ENCODE data around the gene MORN4.

MORN4 gene

GRCh38 chr10:97572214-97572989 is 60.9 kb downstream of the MORN4 start, which contains the start of gene ANKRD2:
Gene ANKRD2 (plus strand): TSS chr10:97572779. CDS start chr10:97572789, 10 bp downstream.
- DNase-seq = no peak

DNA sequence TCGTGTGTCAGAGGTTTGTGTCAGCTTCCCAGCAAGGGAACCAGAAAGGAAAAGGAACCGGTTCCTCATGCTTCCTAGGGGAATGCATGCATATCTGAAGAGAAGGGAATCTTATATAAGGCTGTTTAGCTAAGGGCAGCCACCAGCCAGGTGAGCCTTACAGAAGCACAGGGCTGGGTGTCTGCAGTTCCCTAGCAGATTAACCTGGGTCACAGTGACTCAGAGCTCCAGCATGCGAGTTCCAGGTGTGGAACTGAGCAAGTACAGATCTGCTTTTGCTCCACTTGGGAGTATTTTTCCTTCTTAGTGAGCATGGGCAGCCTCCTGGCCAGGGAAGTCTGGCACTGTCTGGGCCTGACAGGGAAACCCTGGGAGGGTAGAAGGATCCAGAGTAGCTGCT is 61.7 kb downstream of the MORN4 start:
- no peak for DNase-seq

DNA sequence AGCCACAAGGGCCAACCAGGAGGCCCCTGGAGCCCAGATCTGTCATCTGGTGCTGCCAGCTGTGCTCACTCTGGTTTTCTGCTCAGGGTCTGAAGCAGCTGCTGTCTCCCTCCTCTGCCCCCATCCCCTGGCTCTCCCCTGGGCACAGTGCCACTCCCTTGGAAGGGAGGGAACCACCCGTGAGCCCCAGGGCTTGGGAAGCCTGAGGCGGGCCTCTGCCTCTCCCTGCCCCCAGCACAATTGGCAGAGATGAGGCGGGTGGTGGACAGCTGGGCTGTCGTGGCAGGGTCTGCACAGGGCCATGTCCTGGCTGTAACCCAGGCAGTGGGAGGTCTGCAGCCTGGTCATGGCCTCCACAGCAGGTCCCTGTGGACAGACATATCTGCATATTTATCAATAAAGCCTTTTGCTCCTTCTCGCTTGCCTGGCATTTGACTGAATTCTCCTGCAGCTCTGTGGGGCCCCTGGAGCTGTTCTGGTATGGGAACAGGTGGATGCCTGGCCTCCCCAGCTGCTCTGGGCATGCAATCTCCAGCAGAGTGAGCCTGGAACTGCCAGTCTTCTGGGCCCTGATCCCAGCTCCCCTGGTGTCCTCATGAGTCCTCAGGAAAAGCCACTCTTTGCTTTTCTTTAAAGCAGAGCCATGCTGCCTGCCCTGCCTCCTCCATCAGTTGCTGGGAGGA is 62.4 kb downstream of the MORN4 start:
- DNase-seq = no peak

- no peak for DNase-seq
Measured at GRCh38 chr10:97570146-97570788, 63.0 kb downstream of the MORN4 start.

- no peak for DNase-seq
Measured at GRCh38 chr10:97567891-97568290, 65.4 kb downstream of the MORN4 start.

GRCh38 chr10:97566336-97566996 is 66.8 kb downstream of the MORN4 start:
- DNase-seq = no peak

- no peak for DNase-seq
Measured at GRCh38 chr10:97564776-97565175, 68.5 kb downstream of the MORN4 start.

Data from NCI-H1436 treated with DMSO at 0.1 percent for 48 hours (cell line).